PC-3 (cell line): Measurements from ENCODE around the gene MIOX. TPM values are rescaled to one million over a fixed set of nuclear protein-coding genes. Genes with fewer than 3 reads are reported as not detected.

Experiments
- ATAC-seq: fragments of 200-7000 bp; cut with Tn5 transposase; 2 replicates; pipeline ENCODE4 v1.9.1; 2020; ENCODE audit warnings: mild to moderate bottlenecking, moderate library complexity
- BruUV-seq: library from RNA; stranded (reverse); fragments of 400-500 nt; replicated peaks from 2 replicates; lab custom pipeline; 2021; lab: Mats Ljungman, UMichigan
- CTCF ChIA-PET: fragments of 300-600 bp; sonication (Branson Sonifier 250); formaldehyde crosslinking; loops from one replicate; lab custom pipeline; 2022; ENCODE audit warnings: antibody characterized with exemption; lab: Charles Lee
- POLR2A ChIA-PET: fragments of 300-600 bp; sonication (Branson Sonifier 250); formaldehyde crosslinking; loops from one replicate; lab custom pipeline; 2022; ENCODE audit warnings: antibody characterized with exemption; ENCODE audit not compliant: unreplicated experiment; lab: Charles Lee
- DNase-seq: peaks from one replicate; pipeline ENCODE4 v3.0.0-alpha.2; 2015
- H2AFZ ChIP-seq: fragments of 300-600 bp; sonication (generic); 2 replicates; pipeline ENCODE4 v1.6.0; 2016; ENCODE audit warnings: antibody characterized with exemption, low read length
- H3F3A ChIP-seq: fragments of 300-600 bp; sonication (generic); one replicate; pipeline ENCODE4 v1.6.0; 2017; ENCODE audit warnings: antibody characterized with exemption, low read length, control low read depth, mild to moderate bottlenecking; ENCODE audit not compliant: unreplicated experiment
- H3K27ac ChIP-seq: fragments of 300-600 bp; sonication (generic); 2 replicates; pipeline ENCODE4 v1.5.1; 2016; ENCODE audit warnings: mild to moderate bottlenecking, low read length
- H3K27me3 ChIP-seq: fragments of 300-600 bp; sonication (generic); 2 replicates; pipeline ENCODE4 v1.6.1; 2016; ENCODE audit warnings: low read length, mixed read lengths
- H3K36me3 ChIP-seq: fragments of 300-600 bp; sonication (generic); 2 replicates; pipeline ENCODE4 v1.6.1; 2016; ENCODE audit warnings: low read depth, mixed run types, low read length, mixed read lengths
- H3K4me1 ChIP-seq: fragments of 300-600 bp; sonication (generic); 2 replicates; pipeline ENCODE4 v1.5.1; 2016; ENCODE audit warnings: low read length; ENCODE audit not compliant: insufficient read depth
- H3K4me2 ChIP-seq: fragments of 300-600 bp; sonication (generic); 2 replicates; pipeline ENCODE4 v1.6.0; 2016; ENCODE audit warnings: low read length
- H3K4me3 ChIP-seq: fragments of 300-600 bp; sonication (generic); 2 replicates; pipeline ENCODE4 v1.5.1; 2016; ENCODE audit warnings: mild to moderate bottlenecking, low read length, mixed read lengths
- H3K79me2 ChIP-seq: fragments of 300-600 bp; sonication (generic); 2 replicates; pipeline ENCODE4 v1.6.1; 2017; ENCODE audit warnings: low read length, mixed read lengths
- H3K9ac ChIP-seq: fragments of 300-600 bp; sonication (generic); 2 replicates; pipeline ENCODE4 v1.6.0; 2016; ENCODE audit warnings: mild to moderate bottlenecking, low read length
- H3K9me2 ChIP-seq: fragments of 300-600 bp; sonication (generic); replicated peaks from 2 replicates; pipeline ENCODE4 v1.6.1; 2016; ENCODE audit warnings: mixed run types, low read length, mixed read lengths
- H3K9me3 ChIP-seq: fragments of 300-600 bp; sonication (generic); 2 replicates; pipeline ENCODE4 v1.6.1; 2016; ENCODE audit warnings: low read length, mixed read lengths
- H4K20me1 ChIP-seq: fragments of 300-600 bp; sonication (generic); 2 replicates; pipeline ENCODE4 v1.6.1; 2016; ENCODE audit warnings: low read length, mixed read lengths
- EZH2 ChIP-seq: fragments of 300-600 bp; sonication (generic); IDR thresholded peaks from one replicate; pipeline ENCODE4 v1.6.1; 2017; ENCODE audit warnings: antibody characterized with exemption, mild to moderate bottlenecking, low read length; ENCODE audit not compliant: unreplicated experiment
- EZH2phosphoT487 ChIP-seq: fragments of 300-600 bp; sonication (generic); IDR thresholded peaks from 2 replicates; pipeline ENCODE4 v1.6.1; 2018; ENCODE audit warnings: mild to moderate bottlenecking, antibody characterized with exemption, low read length, borderline replicate concordance
- intact Hi-C: fragments of 100-400 bp; cut with micrococcal nuclease; formaldehyde crosslinking; loops from 2 replicates; pipeline ENCODE4 v1.9.0; 2023
- total RNA-seq: library from RNA; depleted of rRNA; stranded (reverse); fragments of >200 nt; gene quantifications from 2 replicates; pipeline ENCODE4 v1.2.3, GENCODE V29; 2014
- TF ChIP-seq, protein P1 (sequence below): fragments of 300-600 bp; sonication (generic); conservative IDR thresholded peaks from 2 replicates; pipeline ENCODE4 v1.5.1; 2017; ENCODE audit warnings: antibody characterized with exemption, low read depth, mild to moderate bottlenecking, low read length

Gene MIOX
- total RNA-seq, 1 experiment from 2014 or later = not detected

- Histone ChIP-seq H3K4me1 (no peaks in the 10 kb centered on the region), H3K79me2 (no peaks in the 10 kb centered on the region), H2AFZ (no peak overlapping the region), H3K27ac (no peak overlapping the region), H3K36me3 (no peaks in the 10 kb centered on the region), H3K9ac (no peak overlapping the region), H3K4me2 (no peak overlapping the region), H3K9me3 (no peaks in the 10 kb centered on the region), H3K9me2 (no peaks in the 10 kb centered on the region), H4K20me1 (no peaks in the 10 kb centered on the region), H3K4me3 (no peak overlapping the region), H3K27me3 (no peaks in the 10 kb centered on the region), H3F3A (no peaks in the 10 kb centered on the region)
- no peak for ATAC-seq
- ChIA-PET POLR2A (interaction anchor here (0.5 kb wide), 1 partner anchor 33 kb away, joined by 12 read pairs; no protein-coding TSS in a partner anchor), CTCF (no interaction called here)
- no peak for TF ChIP-seq EZH2phosphoT487
- TF ChIP-seq, protein P1, sequence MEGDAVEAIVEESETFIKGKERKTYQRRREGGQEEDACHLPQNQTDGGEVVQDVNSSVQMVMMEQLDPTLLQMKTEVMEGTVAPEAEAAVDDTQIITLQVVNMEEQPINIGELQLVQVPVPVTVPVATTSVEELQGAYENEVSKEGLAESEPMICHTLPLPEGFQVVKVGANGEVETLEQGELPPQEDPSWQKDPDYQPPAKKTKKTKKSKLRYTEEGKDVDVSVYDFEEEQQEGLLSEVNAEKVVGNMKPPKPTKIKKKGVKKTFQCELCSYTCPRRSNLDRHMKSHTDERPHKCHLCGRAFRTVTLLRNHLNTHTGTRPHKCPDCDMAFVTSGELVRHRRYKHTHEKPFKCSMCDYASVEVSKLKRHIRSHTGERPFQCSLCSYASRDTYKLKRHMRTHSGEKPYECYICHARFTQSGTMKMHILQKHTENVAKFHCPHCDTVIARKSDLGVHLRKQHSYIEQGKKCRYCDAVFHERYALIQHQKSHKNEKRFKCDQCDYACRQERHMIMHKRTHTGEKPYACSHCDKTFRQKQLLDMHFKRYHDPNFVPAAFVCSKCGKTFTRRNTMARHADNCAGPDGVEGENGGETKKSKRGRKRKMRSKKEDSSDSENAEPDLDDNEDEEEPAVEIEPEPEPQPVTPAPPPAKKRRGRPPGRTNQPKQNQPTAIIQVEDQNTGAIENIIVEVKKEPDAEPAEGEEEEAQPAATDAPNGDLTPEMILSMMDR = no peak
- no peak for TF ChIP-seq EZH2
- no peak for DNase-seq
- no TSS peak for BruUV-seq
- intact Hi-C loops = no loop called here
Observed at GRCh38 chr22:50445071-50445879, 41.4 kb upstream of the MIOX start.

DNA sequence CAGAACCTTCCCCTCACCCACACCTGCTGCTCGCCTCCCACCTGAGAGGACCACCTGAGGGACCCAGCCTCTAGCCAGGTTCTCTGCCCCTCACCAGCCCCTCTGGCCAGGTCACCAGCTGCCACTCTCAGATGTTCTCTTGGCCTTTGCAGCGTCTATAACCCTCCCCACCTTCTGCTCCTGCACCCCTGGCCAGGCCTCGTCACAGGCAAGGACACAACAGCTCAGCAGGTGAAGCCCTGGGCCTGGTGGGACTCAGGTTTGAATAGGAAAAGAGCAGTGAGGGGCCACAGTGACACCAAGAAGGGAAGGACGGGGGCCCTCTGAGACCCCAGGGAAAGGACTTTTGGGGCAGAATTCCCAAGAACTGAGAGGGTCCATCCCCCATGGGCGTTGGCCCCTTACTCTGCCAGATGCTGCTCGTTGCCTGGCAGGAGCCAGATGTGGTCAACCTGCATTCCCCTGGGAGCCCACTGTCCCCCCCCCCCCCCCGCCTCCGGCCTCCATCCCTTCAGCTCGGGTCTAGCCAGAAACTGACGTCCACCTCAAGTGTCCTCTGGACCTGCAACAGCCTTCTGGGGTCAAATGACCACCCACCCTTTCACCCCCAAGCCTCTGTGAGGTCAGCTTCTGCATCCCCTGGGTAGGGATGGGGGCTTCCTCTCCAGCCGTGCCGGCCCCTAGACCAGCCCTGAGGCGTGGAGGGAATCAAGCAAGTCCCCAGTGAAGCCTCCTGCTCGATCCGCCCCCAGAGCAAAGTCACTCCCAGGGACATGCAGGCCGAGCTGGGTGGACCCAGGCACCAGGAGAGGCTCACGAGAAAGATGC is 40.6 kb upstream of the MIOX start:
- Histone ChIP-seq H3K27me3 (no peaks in the 10 kb centered on the region), H3F3A (no peaks in the 10 kb centered on the region), H3K9me3 (no peaks in the 10 kb centered on the region), H3K27ac (no peak overlapping the region), H3K4me2 (no peak overlapping the region), H3K36me3 (no peaks in the 10 kb centered on the region), H3K4me1 (no peaks in the 10 kb centered on the region), H3K79me2 (no peaks in the 10 kb centered on the region), H3K9ac (no peak overlapping the region), H3K4me3 (no peak overlapping the region), H3K9me2 (no peaks in the 10 kb centered on the region), H4K20me1 (no peaks in the 10 kb centered on the region), H2AFZ (no peak overlapping the region)
- no TSS peak for BruUV-seq
- TF ChIP-seq, protein P1 = no peak
- TF ChIP-seq EZH2 = no peak
- ATAC-seq (no peak), DNase-seq (no peak)
- POLR2A ChIA-PET = no interaction called here
- CTCF ChIA-PET = no interaction called here
- intact Hi-C loops = no loop called here
